WTC11 (cell line): ENCODE data around the gene PTPN12. TPM values are rescaled to one million over a fixed set of nuclear protein-coding genes. Genes with fewer than 3 reads are reported as not detected.

Source experiments
- ATAC-seq: fragments of 200-7000 bp; cut with Tn5 transposase; 2 replicates; pipeline ENCODE4 v1.10.0; 2021; ENCODE audit warnings: mild to moderate bottlenecking, moderate library complexity
- Bru-seq: library from RNA; stranded (reverse); fragments of 400-500 nt; gene quantifications from one replicate; lab custom pipeline; 2021; lab: Mats Ljungman, UMichigan
- CTCF ChIA-PET: fragments of 300-600 bp; sonication (Branson Sonifier 250); formaldehyde crosslinking; loops from one replicate; lab custom pipeline; 2021; ENCODE audit warnings: antibody characterized with exemption; lab: Charles Lee
- POLR2A ChIA-PET: fragments of 350-600 bp; sonication (Branson Sonifier 250); formaldehyde crosslinking; loops from one replicate; lab custom pipeline; 2021; ENCODE audit warnings: antibody characterized with exemption; lab: Charles Lee
- DNase-seq: peaks from one replicate; pipeline ENCODE4 v3.0.0; 2021; ENCODE audit warnings: low spot score
- H3K27ac Mint-ChIP-seq: 2 replicates; pipeline ENCODE4 v1.8.0; 2021; ENCODE audit warnings: mixed read lengths
- H3K27me3 Mint-ChIP-seq: 2 replicates; pipeline ENCODE4 v1.8.0; 2021; ENCODE audit warnings: low read depth, mild to moderate bottlenecking, moderate library complexity, mixed read lengths
- H3K36me3 Mint-ChIP-seq: 2 replicates; pipeline ENCODE4 v1.8.0; 2021; ENCODE audit warnings: mixed read lengths
- H3K4me1 Mint-ChIP-seq: 2 replicates; pipeline ENCODE4 v1.8.0; 2022; ENCODE audit warnings: mixed read lengths
- H3K4me3 Mint-ChIP-seq: 2 replicates; pipeline ENCODE4 v1.8.0; 2021; ENCODE audit warnings: mild to moderate bottlenecking, moderate library complexity, mixed read lengths
- H3K9me3 Mint-ChIP-seq: 2 replicates; pipeline ENCODE4 v1.8.0; 2021; ENCODE audit warnings: mixed read lengths
- ELF4 ChIP-seq: sonication (generic); formaldehyde crosslinking; IDR thresholded peaks from 2 replicates; pipeline ENCODE4 v1.8.1; 2022; ENCODE audit warnings: low read depth, mild to moderate bottlenecking, moderate library complexity, missing genetic modification reagents
- ESRRA ChIP-seq: sonication (generic); formaldehyde crosslinking; IDR thresholded peaks from 2 replicates; pipeline ENCODE4 v1.8.1; 2022; ENCODE audit warnings: mild to moderate bottlenecking, missing genetic modification reagents, borderline replicate concordance
- ETV6 ChIP-seq: sonication (generic); formaldehyde crosslinking; IDR thresholded peaks from 2 replicates; pipeline ENCODE4 v1.8.1; 2022; ENCODE audit warnings: mild to moderate bottlenecking, missing genetic modification reagents
- FOXK1 ChIP-seq: sonication (generic); formaldehyde crosslinking; IDR thresholded peaks from 2 replicates; pipeline ENCODE4 v1.8.0; 2022; ENCODE audit warnings: mild to moderate bottlenecking, moderate library complexity, missing genetic modification reagents
- GABPB1 ChIP-seq: sonication (generic); formaldehyde crosslinking; IDR thresholded peaks from 2 replicates; pipeline ENCODE4 v1.8.1; 2023; ENCODE audit warnings: mild to moderate bottlenecking, missing genetic modification reagents
- HMGA2 ChIP-seq: fragments of 250-450 bp; sonication (Bioruptor Pico); IDR thresholded peaks from 2 replicates; pipeline ENCODE4 v1.4.0; 2021; ENCODE audit warnings: mild to moderate bottlenecking, moderate library complexity
- IRF2 ChIP-seq: sonication (generic); formaldehyde crosslinking; IDR thresholded peaks from 2 replicates; pipeline ENCODE4 v1.8.0; 2022; ENCODE audit warnings: low read depth, missing genetic modification reagents, borderline replicate concordance
- NR3C1 ChIP-seq: sonication (generic); formaldehyde crosslinking; conservative IDR thresholded peaks from 2 replicates; pipeline ENCODE4 v1.8.1; 2023; ENCODE audit warnings: low read depth, mild to moderate bottlenecking, missing genetic modification reagents
- RELA ChIP-seq: sonication (generic); formaldehyde crosslinking; IDR thresholded peaks from 2 replicates; pipeline ENCODE4 v1.8.1; 2022; ENCODE audit warnings: missing genetic modification reagents, mild to moderate bottlenecking, borderline replicate concordance
- TEAD1 ChIP-seq: sonication (generic); formaldehyde crosslinking; IDR thresholded peaks from 2 replicates; pipeline ENCODE4 v1.8.0; 2022; ENCODE audit warnings: mild to moderate bottlenecking, missing genetic modification reagents
- ZNF138 ChIP-seq: sonication (generic); formaldehyde crosslinking; conservative IDR thresholded peaks from 2 replicates; pipeline ENCODE4 v1.8.1; 2022; ENCODE audit warnings: mild to moderate bottlenecking, moderate library complexity, missing genetic modification reagents
- ZNF263 ChIP-seq: sonication (generic); formaldehyde crosslinking; IDR thresholded peaks from 2 replicates; pipeline ENCODE4 v1.8.1; 2022; ENCODE audit warnings: low read depth, mild to moderate bottlenecking, moderate library complexity, missing genetic modification reagents
- long read RNA-seq, 3 experiments: library from RNA in 1 of 3; library from capped mRNA in 1 of 3; library from polyadenylated mRNA in 1 of 3; unstranded in 2 of 3; stranded (forward) in 1 of 3; transcript quantifications; one replicate each; pipeline ENCODE4 v2.0.0, GENCODE V29; 2021
- total RNA-seq: library from RNA; stranded (reverse); gene quantifications from 3 replicates; pipeline ENCODE4 v1.2.3, GENCODE V29; 2021
- TF ChIP-seq, protein P1 (sequence below): sonication (generic); formaldehyde crosslinking; IDR thresholded peaks from 2 replicates; pipeline ENCODE4 v1.8.1; 2022; ENCODE audit warnings: mild to moderate bottlenecking, missing genetic modification reagents, moderate library complexity, borderline replicate concordance
- TF ChIP-seq, protein P2 (sequence below): sonication (generic); formaldehyde crosslinking; IDR thresholded peaks from 2 replicates; pipeline ENCODE4 v1.8.0; 2022; ENCODE audit warnings: mild to moderate bottlenecking, missing genetic modification reagents
- TF ChIP-seq, protein P3 (sequence below): fragments of 250-450 bp; sonication (Bioruptor Pico); IDR thresholded peaks from 2 replicates; pipeline ENCODE4 v2.1.2; 2022; ENCODE audit warnings: mild to moderate bottlenecking, moderate library complexity
- TF ChIP-seq, protein P4 (sequence below): sonication (generic); formaldehyde crosslinking; IDR thresholded peaks from 2 replicates; pipeline ENCODE4 v1.8.1; 2023; ENCODE audit warnings: mild to moderate bottlenecking, missing genetic modification reagents, moderate library complexity
- TF ChIP-seq, protein P5 (sequence below): sonication (generic); formaldehyde crosslinking; IDR thresholded peaks from 2 replicates; pipeline ENCODE4 v1.8.0; 2023; ENCODE audit warnings: missing genetic modification reagents
- TF ChIP-seq, protein P6 (sequence below): sonication (generic); formaldehyde crosslinking; IDR thresholded peaks from 2 replicates; pipeline ENCODE4 v1.8.1; 2023; ENCODE audit warnings: mild to moderate bottlenecking, missing genetic modification reagents, borderline replicate concordance

The PTPN12 gene
- total RNA-seq (92.1 to 102 TPM (median 95.8 TPM) in 3 replicates), Bru-seq, nascent RNA (percentile 92 among the genes with signal in this experiment)
- long read RNA-seq, experiment 1, transcript PTPN12-203 (18 exons, 2,316 nt), result minor isoform, 5 of 107 reads
- long read RNA-seq, experiment 1, transcript PTPN12-201 (18 exons, 3,406 nt), result major isoform, 28 of 107 reads
- long read RNA-seq, experiment 1, partial matches to known transcripts, result 60 of 107 reads
- long read RNA-seq, experiment 1, other reads (novel, unspliced or antisense), result 14 of 107 reads
- long read RNA-seq, experiment 2, transcript PTPN12-201 (18 exons, 3,406 nt), result major isoform, 25 of 115 reads
- long read RNA-seq, experiment 2, partial matches to known transcripts, result 49 of 115 reads
- long read RNA-seq, experiment 2, other reads (novel, unspliced or antisense), result 40 of 115 reads
- long read RNA-seq, experiment 3, partial matches to known transcripts, result 0 of 7 reads
- long read RNA-seq, experiment 3, other reads (novel, unspliced or antisense), result 3 of 7 reads

DNA sequence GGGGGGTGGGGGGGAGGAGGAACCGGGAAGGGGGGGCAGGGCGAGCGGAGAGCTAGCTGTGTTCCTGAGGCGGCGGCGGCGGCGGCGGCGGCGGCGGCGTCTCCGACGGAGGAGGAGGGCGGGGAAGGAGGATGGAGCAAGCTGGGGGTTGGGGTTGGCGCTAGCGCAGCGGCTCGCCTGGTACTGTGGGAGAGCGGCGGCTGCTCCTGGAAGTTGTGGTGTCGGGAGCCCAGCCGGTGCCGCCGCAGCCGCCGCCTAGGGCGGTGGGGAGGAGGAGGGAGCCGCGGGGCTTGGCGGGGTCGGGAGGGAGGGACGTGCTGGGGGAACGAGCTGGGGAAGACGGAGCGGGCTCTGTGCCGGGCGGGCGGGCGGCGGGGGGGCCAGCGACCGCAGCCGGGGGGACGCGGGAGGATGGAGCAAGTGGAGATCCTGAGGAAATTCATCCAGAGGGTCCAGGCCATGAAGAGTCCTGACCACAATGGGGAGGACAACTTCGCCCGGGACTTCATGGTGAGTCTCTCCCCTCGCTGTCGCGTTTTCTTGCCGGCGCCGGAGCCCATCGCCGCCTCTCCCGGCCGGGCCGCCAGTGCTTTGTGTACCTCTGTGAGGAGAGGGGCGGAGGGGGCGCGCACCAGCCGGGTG lies at the start of gene PTPN12:
Gene PTPN12, plus strand, starts transcription at position 160 of the 642 bp plus-strand sequence. Its CDS starts 252 bp downstream, at position 412.
- Mint-ChIP-seq H3K27ac (peak within 1 kb of the TSS; percentile 96), H3K9me3 (no peaks in the 10 kb centered on the region), H3K4me1 (peaks cover 33% of the 10 kb centered on the region), H3K36me3 (peaks cover 7% of the 10 kb centered on the region), H3K4me3 (peak within 1 kb of the TSS; percentile 95), H3K27me3 (peaks cover 4% of the 10 kb centered on the region; the same call in 1 of the 2 replicates)
- TF ChIP-seq ESRRA (CRISPR knock-in tag), result no peak
- 0 out of 2 replicates have a peak, but pooled peaks have one; percentile 19 for TF ChIP-seq ETV6 (CRISPR knock-in tag)
- TF ChIP-seq ELF4 (CRISPR knock-in tag), result no peak
- TF ChIP-seq HMGA2, result no peak
- POLR2A ChIA-PET, result interaction anchor here (1.5 kb wide), 1 partner anchor 28 kb away, joined by 4 read pairs; no protein-coding TSS in a partner anchor
- ATAC-seq (peak; percentile 33), DNase-seq (peak; percentile 71)
- CTCF ChIA-PET, result no interaction called here

DNA sequence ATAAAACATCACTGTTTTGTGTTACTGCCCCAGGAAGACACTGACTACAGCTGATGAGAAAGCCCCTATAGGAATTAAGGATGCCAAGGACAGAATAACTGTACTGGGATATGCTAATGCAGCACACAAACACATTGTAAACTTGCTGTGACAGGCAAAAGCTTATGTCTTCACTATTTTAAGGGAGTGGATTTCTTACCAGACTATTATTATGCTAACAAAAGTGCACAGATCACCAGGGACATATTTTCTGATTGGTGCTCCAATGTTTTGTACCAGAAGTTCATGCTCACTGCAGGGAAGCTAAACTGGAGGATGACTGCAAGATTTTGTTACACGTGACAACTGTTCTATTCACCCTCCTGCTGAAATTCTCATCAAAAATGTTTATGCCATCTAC lies 48.1 kb upstream of the PTPN12 start:
- H3K4me3 Mint-ChIP-seq, result no peak overlapping the region
- POLR2A ChIA-PET, result no interaction called here
- DNase-seq (no peak), ATAC-seq (no peak)
- CTCF ChIA-PET, result no interaction called here
- no peaks in the 10 kb centered on the region for H3K27me3 Mint-ChIP-seq
- H3K9me3 Mint-ChIP-seq, result peaks cover 14% of the 10 kb centered on the region
- peaks cover 7% of the 10 kb centered on the region for H3K36me3 Mint-ChIP-seq
- H3K27ac Mint-ChIP-seq, result no peak overlapping the region
- H3K4me1 Mint-ChIP-seq, result no peaks in the 10 kb centered on the region
- TF ChIP-seq TEAD1 (CRISPR knock-in tag) (no peak), FOXK1 (CRISPR knock-in tag) (no peak), ZNF138 (CRISPR knock-in tag) (no peak), GABPB1 (CRISPR knock-in tag) (no peak)
- TF ChIP-seq, protein P1, sequence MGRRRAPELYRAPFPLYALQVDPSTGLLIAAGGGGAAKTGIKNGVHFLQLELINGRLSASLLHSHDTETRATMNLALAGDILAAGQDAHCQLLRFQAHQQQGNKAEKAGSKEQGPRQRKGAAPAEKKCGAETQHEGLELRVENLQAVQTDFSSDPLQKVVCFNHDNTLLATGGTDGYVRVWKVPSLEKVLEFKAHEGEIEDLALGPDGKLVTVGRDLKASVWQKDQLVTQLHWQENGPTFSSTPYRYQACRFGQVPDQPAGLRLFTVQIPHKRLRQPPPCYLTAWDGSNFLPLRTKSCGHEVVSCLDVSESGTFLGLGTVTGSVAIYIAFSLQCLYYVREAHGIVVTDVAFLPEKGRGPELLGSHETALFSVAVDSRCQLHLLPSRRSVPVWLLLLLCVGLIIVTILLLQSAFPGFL (CRISPR knock-in tag), result no peak
- TF ChIP-seq, protein P2, sequence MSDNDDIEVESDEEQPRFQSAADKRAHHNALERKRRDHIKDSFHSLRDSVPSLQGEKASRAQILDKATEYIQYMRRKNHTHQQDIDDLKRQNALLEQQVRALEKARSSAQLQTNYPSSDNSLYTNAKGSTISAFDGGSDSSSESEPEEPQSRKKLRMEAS (CRISPR knock-in tag), result no peak
- TF ChIP-seq, protein P3, sequence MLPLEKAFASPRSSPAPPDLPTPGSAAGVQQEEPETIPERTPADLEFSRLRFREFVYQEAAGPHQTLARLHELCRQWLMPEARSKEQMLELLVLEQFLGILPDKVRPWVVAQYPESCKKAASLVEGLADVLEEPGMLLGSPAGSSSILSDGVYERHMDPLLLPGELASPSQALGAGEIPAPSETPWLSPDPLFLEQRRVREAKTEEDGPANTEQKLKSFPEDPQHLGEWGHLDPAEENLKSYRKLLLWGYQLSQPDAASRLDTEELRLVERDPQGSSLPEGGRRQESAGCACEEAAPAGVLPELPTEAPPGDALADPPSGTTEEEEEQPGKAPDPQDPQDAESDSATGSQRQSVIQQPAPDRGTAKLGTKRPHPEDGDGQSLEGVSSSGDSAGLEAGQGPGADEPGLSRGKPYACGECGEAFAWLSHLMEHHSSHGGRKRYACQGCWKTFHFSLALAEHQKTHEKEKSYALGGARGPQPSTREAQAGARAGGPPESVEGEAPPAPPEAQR (CRISPR knock-in tag), result no peak
- TF ChIP-seq, protein P4, sequence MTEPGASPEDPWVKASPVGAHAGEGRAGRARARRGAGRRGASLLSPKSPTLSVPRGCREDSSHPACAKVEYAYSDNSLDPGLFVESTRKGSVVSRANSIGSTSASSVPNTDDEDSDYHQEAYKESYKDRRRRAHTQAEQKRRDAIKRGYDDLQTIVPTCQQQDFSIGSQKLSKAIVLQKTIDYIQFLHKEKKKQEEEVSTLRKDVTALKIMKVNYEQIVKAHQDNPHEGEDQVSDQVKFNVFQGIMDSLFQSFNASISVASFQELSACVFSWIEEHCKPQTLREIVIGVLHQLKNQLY (CRISPR knock-in tag), result no peak

DNA sequence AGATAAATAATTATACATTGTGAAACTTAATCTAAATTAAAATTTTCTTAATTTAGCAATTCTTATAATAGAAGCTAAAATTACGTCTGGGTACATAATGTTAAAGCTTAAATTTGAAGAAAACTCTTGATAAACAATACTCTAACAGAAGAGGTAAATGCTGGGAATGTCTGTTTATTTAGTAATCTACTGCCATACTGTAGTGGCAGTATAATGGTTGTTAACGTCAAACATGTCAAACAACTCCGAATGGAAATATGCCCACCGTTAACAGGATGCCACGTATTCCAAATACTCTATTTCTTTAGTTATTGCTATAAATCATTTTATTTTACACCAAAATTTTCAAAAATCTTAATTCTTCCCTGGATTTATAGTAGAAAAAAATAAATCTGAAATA lies 40.0 kb upstream of the PTPN12 start:
- no peaks in the 10 kb centered on the region for H3K4me1 Mint-ChIP-seq
- ChIA-PET CTCF (no interaction called here), POLR2A (interaction anchor here (0.6 kb wide), 1 partner anchor 12 kb away, joined by 4 read pairs; no protein-coding TSS in a partner anchor)
- DNase-seq, result no peak
- H3K27me3 Mint-ChIP-seq, result no peaks in the 10 kb centered on the region; the same call in 1 of the 2 replicates
- peaks cover 33% of the 10 kb centered on the region for H3K9me3 Mint-ChIP-seq
- H3K4me3 Mint-ChIP-seq, result no peak overlapping the region
- no peak for ATAC-seq
- no peak overlapping the region for H3K27ac Mint-ChIP-seq
- peaks cover 10% of the 10 kb centered on the region for H3K36me3 Mint-ChIP-seq
- TF ChIP-seq, protein P5, sequence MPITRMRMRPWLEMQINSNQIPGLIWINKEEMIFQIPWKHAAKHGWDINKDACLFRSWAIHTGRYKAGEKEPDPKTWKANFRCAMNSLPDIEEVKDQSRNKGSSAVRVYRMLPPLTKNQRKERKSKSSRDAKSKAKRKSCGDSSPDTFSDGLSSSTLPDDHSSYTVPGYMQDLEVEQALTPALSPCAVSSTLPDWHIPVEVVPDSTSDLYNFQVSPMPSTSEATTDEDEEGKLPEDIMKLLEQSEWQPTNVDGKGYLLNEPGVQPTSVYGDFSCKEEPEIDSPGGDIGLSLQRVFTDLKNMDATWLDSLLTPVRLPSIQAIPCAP (CRISPR knock-in tag), result no peak
- TF ChIP-seq, protein P6, sequence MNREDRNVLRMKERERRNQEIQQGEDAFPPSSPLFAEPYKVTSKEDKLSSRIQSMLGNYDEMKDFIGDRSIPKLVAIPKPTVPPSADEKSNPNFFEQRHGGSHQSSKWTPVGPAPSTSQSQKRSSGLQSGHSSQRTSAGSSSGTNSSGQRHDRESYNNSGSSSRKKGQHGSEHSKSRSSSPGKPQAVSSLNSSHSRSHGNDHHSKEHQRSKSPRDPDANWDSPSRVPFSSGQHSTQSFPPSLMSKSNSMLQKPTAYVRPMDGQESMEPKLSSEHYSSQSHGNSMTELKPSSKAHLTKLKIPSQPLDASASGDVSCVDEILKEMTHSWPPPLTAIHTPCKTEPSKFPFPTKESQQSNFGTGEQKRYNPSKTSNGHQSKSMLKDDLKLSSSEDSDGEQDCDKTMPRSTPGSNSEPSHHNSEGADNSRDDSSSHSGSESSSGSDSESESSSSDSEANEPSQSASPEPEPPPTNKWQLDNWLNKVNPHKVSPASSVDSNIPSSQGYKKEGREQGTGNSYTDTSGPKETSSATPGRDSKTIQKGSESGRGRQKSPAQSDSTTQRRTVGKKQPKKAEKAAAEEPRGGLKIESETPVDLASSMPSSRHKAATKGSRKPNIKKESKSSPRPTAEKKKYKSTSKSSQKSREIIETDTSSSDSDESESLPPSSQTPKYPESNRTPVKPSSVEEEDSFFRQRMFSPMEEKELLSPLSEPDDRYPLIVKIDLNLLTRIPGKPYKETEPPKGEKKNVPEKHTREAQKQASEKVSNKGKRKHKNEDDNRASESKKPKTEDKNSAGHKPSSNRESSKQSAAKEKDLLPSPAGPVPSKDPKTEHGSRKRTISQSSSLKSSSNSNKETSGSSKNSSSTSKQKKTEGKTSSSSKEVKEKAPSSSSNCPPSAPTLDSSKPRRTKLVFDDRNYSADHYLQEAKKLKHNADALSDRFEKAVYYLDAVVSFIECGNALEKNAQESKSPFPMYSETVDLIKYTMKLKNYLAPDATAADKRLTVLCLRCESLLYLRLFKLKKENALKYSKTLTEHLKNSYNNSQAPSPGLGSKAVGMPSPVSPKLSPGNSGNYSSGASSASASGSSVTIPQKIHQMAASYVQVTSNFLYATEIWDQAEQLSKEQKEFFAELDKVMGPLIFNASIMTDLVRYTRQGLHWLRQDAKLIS, result no peak
- TF ChIP-seq ZNF263 (CRISPR knock-in tag), result no peak
- no peak for TF ChIP-seq NR3C1 (CRISPR knock-in tag)
- TF ChIP-seq RELA (CRISPR knock-in tag), result no peak
- TF ChIP-seq IRF2, result no peak
- TF ChIP-seq FOXK1 (CRISPR knock-in tag), result no peak
